ENCODE data around the gene MS4A14. TPM values are rescaled to one million over a fixed set of nuclear protein-coding genes. Genes with fewer than 3 reads are reported as not detected.

Gene MS4A14
- total and polyA plus RNA-seq, 2 of the 8 experiments (the other 6 are each of a cell fraction or from before 2014, with no cell fraction given): not detected

- CTCF ChIA-PET (ENCODE audit: partially characterized antibody): interaction anchor here (0.7 kb wide), 1 partner anchor 89 kb away, joined by 3 read pairs; no protein-coding TSS in a partner anchor
- no peak overlapping the region for H3K4me2 ChIP-seq (ENCODE audit: insufficient read depth in 1 of 2, low read depth in 2 of 2, low read length in 2 of 2)
- H2AFZ ChIP-seq (ENCODE audit: low read length): no peak overlapping the region
- H3K36me3 ChIP-seq (ENCODE audit: control insufficient read depth in 2 of 4, insufficient read depth in 4 of 4, low read length in 3 of 4): no peaks in the 10 kb centered on the region
- H3K4me3 ChIP-seq (ENCODE audit: extremely low read depth in 1 of 4, insufficient read depth in 2 of 4, low read depth in 3 of 4, low read length in 4 of 4): no peak overlapping the region
- H3K56ac ChIP-seq (replicated peaks; ENCODE audit: insufficient read length, low read depth, low read length): no peak overlapping the region
- H3K27me3 ChIP-seq (replicated peaks in 1 of 4; ENCODE audit: control insufficient read depth in 3 of 4, extremely low read depth in 1 of 4, insufficient read depth in 3 of 4, low read length in 3 of 4): no peaks in the 10 kb centered on the region
- peaks cover 0 to 2% (median 0%) of the 10 kb centered on the region in 4 experiments; a peak in 1 of 7 replicates for H3K4me1 ChIP-seq (replicated peaks in 1 of 4; ENCODE audit: control insufficient read depth in 3 of 4, insufficient read depth in 4 of 4, low read length in 3 of 4)
- no peaks in the 10 kb centered on the region for H3K79me1 ChIP-seq (ENCODE audit: low read depth, low read length)
- H3K14ac ChIP-seq (ENCODE audit: insufficient read length): no peak overlapping the region
- no peak overlapping the region for H2BK12ac ChIP-seq (ENCODE audit: low read depth, low read length)
- H2BK120ac ChIP-seq (replicated peaks; ENCODE audit: low read depth, low read length): no peak overlapping the region
- H3K79me2 ChIP-seq (ENCODE audit: control insufficient read depth in 1 of 2, insufficient read depth in 2 of 2, low read length in 2 of 2): no peaks in the 10 kb centered on the region
- no peak overlapping the region for H2BK15ac ChIP-seq (ENCODE audit: low read length)
- DNase-seq (ENCODE audit: low read depth in 1 of 2, low spot score in 2 of 2) (no peak), FAIRE-seq (no peak)
- POLR2A ChIA-PET (ENCODE audit: partially characterized antibody): no interaction called here
- H3K23me2 ChIP-seq (ENCODE audit: low read depth, low read length): no peaks in the 10 kb centered on the region
- H3K4ac ChIP-seq (replicated peaks; ENCODE audit: insufficient read length, low read depth, low read length): no peak overlapping the region
- peaks cover 0 to 5% of the 10 kb centered on the region in 2 experiments; a peak in 1 of 4 replicates for H3K9me3 ChIP-seq (ENCODE audit: insufficient read depth in 2 of 2, low read depth in 1 of 2, low read length in 1 of 2)
- H4K8ac ChIP-seq (ENCODE audit: extremely low read depth, insufficient read depth, low read length): no peak overlapping the region
- no peak overlapping the region for H3K23ac ChIP-seq (ENCODE audit: insufficient read length)
- no peaks in the 10 kb centered on the region for H4K20me1 ChIP-seq (replicated peaks in 1 of 2; ENCODE audit: control insufficient read depth in 1 of 2, insufficient read depth in 2 of 2, low read length in 2 of 2)
- H4K91ac ChIP-seq (replicated peaks; ENCODE audit: insufficient read length, low read length): no peak overlapping the region
- no peak overlapping the region for H2BK20ac ChIP-seq (ENCODE audit: low read length)
- WGBS, 2 experiments (ENCODE audit: extremely low coverage in 1 of 2, insufficient coverage in 1 of 2, insufficient read length in 1 of 2, insufficient replicate concordance in 2 of 2, low coverage in 1 of 2, low lambda C conversion rate in 2 of 2, missing lambda C conversion rate in 1 of 2): 89% methylated on average over 4 of the region's 4 CpGs; no CpG with 5 or more reads in 1 of the 2 experiments
- H2AK5ac ChIP-seq (ENCODE audit: low read depth, low read length): no peak overlapping the region
- H3K18ac ChIP-seq (ENCODE audit: extremely low read depth, low read length): no peak overlapping the region
- no peak overlapping the region for H3K9ac ChIP-seq (replicated peaks in 1 of 4; ENCODE audit: extremely low read depth in 1 of 4, low read depth in 3 of 4, low read length in 3 of 4)
- no peak overlapping the region for H2BK5ac ChIP-seq (ENCODE audit: low read depth, low read length)
- H4K5ac ChIP-seq (ENCODE audit: insufficient read length, low read depth, low read length): no peak overlapping the region
- H3K27ac ChIP-seq (ENCODE audit: low read depth, low read length): no peak overlapping the region
- no peak for TF ChIP-seq EP300 (IDR thresholded peaks at IDR 0.05; ENCODE audit: borderline replicate concordance in 1 of 2, low read depth in 2 of 2, low read length in 2 of 2)
- no peak for TF ChIP-seq CHD2 (IDR thresholded peaks at IDR 0.05; ENCODE audit: low read length)
- no peak for TF ChIP-seq NRF1 (IDR thresholded peaks at IDR 0.05; ENCODE audit: low read depth, low read length)
- no peak for TF ChIP-seq YY1 (IDR thresholded peaks at IDR 0.05; ENCODE audit: low read depth, low read length)
Measured at GRCh38 chr11:60433401-60433800, 37.1 kb downstream of the MS4A14 start.

Measured in H1 (cell line).